ENCODE data around the gene ZNF280A.

DNA sequence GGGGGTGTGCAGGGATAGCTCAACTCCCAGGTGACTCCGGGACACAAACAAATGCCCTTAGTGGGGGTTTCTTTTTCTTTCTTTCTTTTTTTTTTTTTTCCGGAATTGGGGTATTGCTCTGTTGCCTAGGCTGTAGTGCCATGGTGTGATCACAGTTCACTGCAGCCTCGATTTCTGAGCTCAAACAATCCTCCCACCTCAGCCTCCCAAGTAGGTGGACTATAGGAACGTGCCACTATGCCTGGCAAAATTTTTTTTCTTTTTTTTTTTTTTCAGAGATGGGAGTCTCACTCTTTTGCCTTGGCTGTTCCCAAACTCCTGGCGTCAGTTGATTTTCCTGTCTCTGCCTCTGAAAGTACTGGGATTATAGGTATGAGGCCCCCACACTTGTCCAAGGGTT lies 13.8 kb upstream of the ZNF280A start:
- TF ChIP-seq POLR2A (IDR thresholded peaks at IDR 0.05), result no peak
- TF ChIP-seq, protein P1, sequence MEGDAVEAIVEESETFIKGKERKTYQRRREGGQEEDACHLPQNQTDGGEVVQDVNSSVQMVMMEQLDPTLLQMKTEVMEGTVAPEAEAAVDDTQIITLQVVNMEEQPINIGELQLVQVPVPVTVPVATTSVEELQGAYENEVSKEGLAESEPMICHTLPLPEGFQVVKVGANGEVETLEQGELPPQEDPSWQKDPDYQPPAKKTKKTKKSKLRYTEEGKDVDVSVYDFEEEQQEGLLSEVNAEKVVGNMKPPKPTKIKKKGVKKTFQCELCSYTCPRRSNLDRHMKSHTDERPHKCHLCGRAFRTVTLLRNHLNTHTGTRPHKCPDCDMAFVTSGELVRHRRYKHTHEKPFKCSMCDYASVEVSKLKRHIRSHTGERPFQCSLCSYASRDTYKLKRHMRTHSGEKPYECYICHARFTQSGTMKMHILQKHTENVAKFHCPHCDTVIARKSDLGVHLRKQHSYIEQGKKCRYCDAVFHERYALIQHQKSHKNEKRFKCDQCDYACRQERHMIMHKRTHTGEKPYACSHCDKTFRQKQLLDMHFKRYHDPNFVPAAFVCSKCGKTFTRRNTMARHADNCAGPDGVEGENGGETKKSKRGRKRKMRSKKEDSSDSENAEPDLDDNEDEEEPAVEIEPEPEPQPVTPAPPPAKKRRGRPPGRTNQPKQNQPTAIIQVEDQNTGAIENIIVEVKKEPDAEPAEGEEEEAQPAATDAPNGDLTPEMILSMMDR (IDR thresholded peaks at IDR 0.05 in 8 of 11, conservative IDR thresholded peaks at IDR 0.05 in 3 of 11), result no peak
